Skeletal muscle cell (primary cell): ENCODE data around the gene EEA1.
"Not testable (repeated sequence)": the region's sequence is repeated elsewhere in the genome, so short reads cannot be mapped to it uniquely, and the experiment has no call there.

ENCODE experiments used
- DNase-seq: peaks from one replicate; pipeline ENCODE4 v3.0.0-alpha.2; 2010; ENCODE audit warnings: low read depth
- H3K4me3 ChIP-seq: 2 replicates; pipeline ENCODE4 v1.5.1; 2011; ENCODE audit warnings: low read depth, mild to moderate bottlenecking, control low read depth, low read length, moderate library complexity

EEA1 gene

GRCh38 chr12:92928962-92929915 lies at the start of gene EEA1:
TSS of gene EEA1 (minus strand) at chr12:92929295. CDS start at chr12:92929066, 229 bp downstream.
- DNase-seq = peak; percentile 88
- peak within 1 kb of the TSS; percentile 68 for H3K4me3 ChIP-seq

- no peak for DNase-seq
- no peak overlapping the region for H3K4me3 ChIP-seq
Measured at GRCh38 chr12:92978607-92979006, 49.5 kb upstream of the EEA1 start.

GRCh38 chr12:92977326-92977725 lies 48.2 kb upstream of the EEA1 start:
- no peak overlapping the region for H3K4me3 ChIP-seq
- no peak for DNase-seq

DNA sequence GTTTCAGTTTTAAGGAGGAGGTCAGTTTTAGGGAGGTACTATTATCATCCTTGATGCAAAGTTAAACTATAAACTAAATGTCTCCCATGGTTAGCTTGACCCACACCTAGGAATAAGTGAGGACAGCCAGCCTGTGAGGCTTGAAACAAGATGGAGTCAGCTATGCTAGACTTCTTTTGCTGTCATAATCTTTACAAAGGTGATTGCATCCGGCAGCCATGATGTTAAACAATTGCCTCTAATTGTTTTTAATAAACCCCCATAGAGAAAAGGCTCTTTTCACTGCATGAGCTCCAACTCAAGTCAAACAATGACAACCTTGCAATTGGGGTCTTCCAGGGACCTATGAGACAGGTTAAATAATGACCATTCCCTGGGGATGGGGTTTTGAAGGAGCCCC lies 45.7 kb upstream of the EEA1 start:
- DNase-seq = no peak
- H3K4me3 ChIP-seq = no peak overlapping the region

DNA sequence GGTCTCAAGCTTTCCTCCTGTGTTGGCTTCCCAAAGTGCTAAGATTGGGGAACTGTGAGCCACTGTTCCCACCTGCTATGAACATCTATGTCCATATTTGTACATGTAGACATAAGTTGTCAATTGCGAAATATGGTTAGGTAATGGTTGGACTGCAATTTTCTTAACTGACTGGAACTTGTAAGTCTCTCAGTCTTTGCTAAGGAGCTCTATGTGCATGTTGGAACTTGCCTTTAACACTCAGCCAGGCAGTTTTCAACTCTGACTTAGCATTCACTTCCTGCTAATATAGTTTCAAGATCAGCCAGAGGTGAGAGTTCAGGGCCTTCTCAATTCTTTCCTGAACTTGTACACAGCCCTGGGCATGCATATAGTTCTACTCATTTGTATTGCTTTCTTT lies 44.5 kb upstream of the EEA1 start:
- no peak overlapping the region for H3K4me3 ChIP-seq
- peak; percentile 88 for DNase-seq

GRCh38 chr12:92971859-92972524 lies 42.9 kb upstream of the EEA1 start:
- DNase-seq = peak; percentile 75
- H3K4me3 ChIP-seq = no peak overlapping the region

DNA sequence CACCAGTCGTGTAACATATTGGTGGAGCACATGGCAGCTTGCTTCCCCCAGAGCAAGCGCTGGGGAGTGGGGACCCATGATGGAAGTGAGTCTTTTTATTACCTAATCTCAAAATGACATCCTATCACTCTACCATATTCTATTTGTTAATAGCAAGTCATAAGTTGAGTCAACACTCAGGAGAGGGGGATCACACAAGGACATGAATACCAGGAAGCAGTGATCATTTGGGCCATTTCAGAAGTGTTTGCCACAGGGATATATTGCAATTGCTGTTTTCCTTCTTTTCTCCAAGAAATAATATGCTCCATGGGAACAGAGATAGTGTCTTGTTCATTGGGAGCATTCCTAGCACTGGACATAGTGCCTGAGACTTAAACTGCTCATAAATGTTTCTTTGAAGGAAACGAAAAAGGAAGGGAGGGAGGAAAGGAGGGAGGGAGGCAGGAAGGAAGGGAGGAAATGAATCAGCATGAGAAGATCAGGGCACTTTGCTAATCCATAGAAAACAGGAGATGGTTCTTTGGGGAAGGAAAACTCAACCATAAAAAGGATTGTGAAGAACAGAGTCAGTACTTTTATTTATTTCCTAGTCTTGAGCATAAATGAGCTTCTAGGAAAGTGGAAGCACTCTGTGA lies 39.2 kb upstream of the EEA1 start:
- no peak overlapping the region for H3K4me3 ChIP-seq
- DNase-seq = no peak

- not testable (repeated sequence) for DNase-seq, H3K4me3 ChIP-seq
Measured at GRCh38 chr12:92964378-92964777, 35.3 kb upstream of the EEA1 start.

- H3K4me3 ChIP-seq = no peak overlapping the region
- DNase-seq = no peak
Measured at GRCh38 chr12:92961949-92962348, 32.9 kb upstream of the EEA1 start.

DNA sequence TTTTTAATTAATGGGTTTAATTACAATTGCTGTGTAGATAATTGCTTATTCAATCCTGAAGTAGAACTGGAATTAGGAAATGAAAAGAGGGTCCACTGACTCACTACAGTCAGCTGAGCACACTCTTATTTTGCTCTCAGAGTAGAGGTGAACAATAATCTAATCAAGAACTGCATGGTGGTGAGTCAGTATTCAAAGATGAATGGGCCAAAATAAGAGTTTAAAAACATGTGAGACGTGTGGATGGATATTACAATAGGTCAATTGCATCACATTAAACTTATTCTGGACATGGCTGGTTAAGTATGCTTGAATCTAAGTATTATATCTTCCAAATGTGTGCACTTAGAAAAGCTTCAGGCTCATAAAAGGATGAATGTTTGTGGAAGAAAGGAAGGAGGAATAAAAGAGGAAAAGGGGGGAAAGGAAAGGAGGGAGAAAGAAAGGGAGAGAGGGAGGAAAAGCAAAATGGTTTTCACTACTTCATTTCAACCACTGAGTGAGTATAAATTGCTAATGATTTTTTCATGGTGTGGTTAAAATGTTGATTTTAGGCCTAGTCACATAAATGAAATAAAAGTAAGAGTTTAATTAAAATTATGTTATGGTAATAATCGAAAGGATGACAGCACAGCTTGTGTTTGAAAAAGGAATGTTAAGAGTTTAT lies 27.0 kb upstream of the EEA1 start:
- H3K4me3 ChIP-seq = no peak overlapping the region
- DNase-seq = peak; percentile 63

GRCh38 chr12:92953747-92954146 lies 24.7 kb upstream of the EEA1 start:
- DNase-seq = no peak
- H3K4me3 ChIP-seq = no peak overlapping the region

DNA sequence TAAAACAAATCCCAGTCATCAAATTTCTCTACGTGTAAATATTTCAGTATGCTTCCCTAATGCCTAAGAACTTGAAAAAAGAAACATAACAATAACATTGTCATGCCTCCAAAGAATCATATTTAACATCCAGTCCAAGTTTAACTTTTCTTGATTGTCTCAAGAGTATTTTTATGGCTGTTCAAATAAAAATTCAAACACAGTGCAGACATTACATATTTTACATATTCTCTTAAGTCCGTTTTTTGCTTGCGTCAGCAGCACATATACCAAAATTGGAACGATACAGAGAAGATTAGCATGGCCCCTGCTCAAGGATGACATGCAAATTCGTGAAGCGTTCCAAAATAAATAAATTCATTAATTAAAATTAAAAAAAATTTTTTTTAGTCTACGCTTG lies 23.3 kb upstream of the EEA1 start:
- H3K4me3 ChIP-seq = no peak overlapping the region
- no peak for DNase-seq

DNA sequence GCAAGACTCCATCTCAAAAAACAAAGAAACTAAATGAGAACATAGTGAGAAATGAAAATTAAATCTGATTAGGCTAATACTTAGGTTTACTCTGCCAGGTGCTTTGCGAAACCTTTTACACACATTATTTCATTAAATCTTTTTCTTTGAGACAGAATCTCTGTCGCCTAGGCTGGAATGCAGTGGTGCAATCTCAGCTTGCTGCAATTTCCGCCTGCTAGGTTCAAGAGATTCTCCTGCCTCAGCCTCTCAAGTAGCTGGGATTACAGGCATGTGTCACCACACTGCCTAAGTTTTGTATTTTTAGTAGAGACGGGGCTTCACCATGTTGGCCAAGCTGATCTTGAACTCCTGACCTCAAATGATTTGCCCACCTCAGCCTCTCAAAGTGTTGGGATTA lies 21.9 kb upstream of the EEA1 start:
- DNase-seq = no peak
- H3K4me3 ChIP-seq = no peak overlapping the region

- DNase-seq = no peak
- no peak overlapping the region for H3K4me3 ChIP-seq
Measured at GRCh38 chr12:92950011-92950410, 20.9 kb upstream of the EEA1 start.

- no peak overlapping the region for H3K4me3 ChIP-seq
- no peak for DNase-seq
Measured at GRCh38 chr12:92949466-92949865, 20.4 kb upstream of the EEA1 start.

GRCh38 chr12:92947589-92948215 lies 18.6 kb upstream of the EEA1 start:
- no peak for DNase-seq
- no peak overlapping the region for H3K4me3 ChIP-seq

DNA sequence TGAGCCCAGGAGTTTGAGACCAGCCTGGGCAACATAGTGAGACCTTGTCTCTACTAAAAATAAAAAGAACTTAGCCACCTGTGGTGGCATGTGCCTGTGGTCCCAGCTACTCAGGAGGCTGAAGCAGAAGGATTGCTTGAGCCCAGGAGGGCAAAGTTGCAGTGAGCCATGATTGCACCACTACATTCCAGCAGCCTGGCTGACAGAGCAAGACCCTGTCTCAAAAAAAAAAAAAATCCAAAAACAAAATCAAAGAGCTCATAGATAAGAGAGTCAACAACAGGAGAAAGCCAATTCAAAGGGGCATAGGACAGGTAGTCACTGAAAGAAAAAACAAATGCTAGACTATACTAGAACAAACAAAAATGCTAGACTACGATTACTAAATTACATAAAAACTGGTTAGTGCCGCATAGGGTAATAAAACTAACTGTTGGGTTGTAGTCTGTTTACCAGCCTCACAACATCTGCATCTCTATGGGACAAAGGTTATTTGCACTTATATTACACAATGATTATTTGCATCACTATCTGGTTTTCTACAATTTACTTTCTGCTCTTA lies 16.6 kb upstream of the EEA1 start:
- no peak for DNase-seq
- no peak overlapping the region for H3K4me3 ChIP-seq

- H3K4me3 ChIP-seq = no peak overlapping the region
- no peak for DNase-seq
Measured at GRCh38 chr12:92943482-92944250, 14.6 kb upstream of the EEA1 start.
